GM12874 (cell line): ENCODE data around the gene UGT1A1.

Experiments
- CTCF ChIP-seq: IDR thresholded peaks from 2 replicates; pipeline ENCODE4 v1.5.1; 2011; ENCODE audit warnings: low read depth, mild to moderate bottlenecking, control low read depth, low read length, moderate library complexity; ENCODE audit not compliant: insufficient read depth

The UGT1A1 gene

GRCh38 chr2:233740870-233741269 lies 19.2 kb upstream of the UGT1A1 start:
- TF ChIP-seq CTCF = no peak

GRCh38 chr2:233743464-233744259 lies 16.4 kb upstream of the UGT1A1 start:
- no peak for TF ChIP-seq CTCF

DNA sequence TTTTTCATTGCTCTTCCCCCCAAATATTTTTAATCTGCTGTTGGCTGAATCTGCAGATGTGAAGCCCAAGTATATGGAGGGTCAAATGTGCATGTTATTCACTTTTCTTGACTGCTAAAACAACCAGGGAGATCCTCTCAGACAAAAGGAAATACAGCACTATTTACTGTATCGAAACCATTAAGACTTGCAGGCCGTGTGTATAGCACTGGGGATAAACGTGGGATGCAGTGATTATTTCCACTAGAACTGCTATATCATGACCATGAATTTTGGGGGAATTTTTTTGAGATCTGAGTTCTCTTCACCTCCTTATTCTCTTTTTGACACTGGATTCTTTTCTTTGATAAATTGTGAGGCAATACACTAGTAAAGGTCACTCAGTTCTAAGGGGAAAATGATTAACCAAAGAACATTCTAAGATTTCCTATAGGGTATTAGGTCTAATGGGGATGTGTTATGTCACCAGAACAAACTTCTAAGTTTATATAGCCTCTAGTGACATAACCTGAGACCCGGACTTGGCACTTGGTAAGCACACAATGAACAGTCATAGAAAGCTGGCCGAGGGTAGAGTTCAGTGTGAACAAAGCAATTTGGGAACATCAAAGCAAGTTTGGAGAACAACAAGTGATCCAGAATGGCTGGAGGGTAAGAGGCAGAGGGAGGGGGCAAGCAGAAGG lies 14.9 kb upstream of the UGT1A1 start:
- TF ChIP-seq CTCF = no peak

- TF ChIP-seq CTCF = no peak
These were observed 13.4 kb upstream of the UGT1A1 start for GRCh38 chr2:233746475-233747282.

DNA sequence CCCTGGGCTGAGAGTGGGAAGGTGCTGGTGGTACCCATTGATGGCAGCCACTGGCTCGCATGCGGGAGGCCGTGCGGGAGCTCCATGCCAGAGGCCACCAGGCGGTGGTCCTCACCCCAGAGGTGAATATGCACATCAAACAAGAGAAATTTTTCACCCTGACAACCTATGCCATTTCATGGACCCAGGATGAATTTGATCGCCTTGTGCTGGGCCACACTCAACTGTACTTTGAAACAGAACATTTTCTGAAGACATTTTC lies 12.9 kb upstream of the UGT1A1 start:
- TF ChIP-seq CTCF = no peak

DNA sequence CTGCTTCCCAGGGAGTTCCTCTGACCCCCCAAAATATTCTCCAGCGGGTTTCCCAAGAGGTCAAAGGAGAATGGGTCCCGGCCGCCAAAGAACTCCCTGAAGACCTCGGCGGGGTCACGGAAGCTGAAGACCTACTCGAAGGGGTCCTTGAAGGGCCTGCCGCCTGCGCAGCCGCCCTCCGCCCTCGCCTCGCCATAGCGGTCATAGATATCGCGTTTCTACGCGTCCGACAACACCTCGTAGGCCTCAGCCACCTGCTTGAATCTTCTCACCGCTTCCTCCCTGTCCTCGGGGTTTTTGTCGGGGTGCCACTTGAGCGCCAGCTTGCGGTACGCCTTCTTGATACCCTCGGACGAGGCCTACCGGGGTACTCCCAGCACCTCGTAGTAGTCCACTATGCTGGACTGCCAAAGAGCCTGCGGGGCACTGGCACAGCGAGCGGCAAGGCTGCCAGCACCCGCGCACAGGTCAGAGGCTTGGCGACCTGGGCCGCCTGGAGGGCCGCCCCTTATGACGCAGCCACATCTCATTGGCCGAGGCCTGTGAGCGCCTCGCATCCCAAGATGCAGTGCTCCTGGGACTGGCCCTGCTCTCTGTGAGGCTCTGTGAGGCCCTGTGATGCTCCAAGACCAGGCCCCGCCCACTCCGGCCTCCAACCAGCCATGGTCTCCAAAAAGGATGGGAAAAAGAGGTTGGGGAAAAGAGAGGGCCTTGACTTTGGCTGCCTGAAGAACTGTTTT lies 5.0 kb upstream of the UGT1A1 start:
- TF ChIP-seq CTCF = no peak
